ENCODE measurements around the gene BBOX1. TPM values are rescaled to one million over a fixed set of nuclear protein-coding genes. Genes with fewer than 3 reads are reported as not detected.

BBOX1 gene
- total RNA-seq, 1 donor from 2014 or later = not detected

DNA sequence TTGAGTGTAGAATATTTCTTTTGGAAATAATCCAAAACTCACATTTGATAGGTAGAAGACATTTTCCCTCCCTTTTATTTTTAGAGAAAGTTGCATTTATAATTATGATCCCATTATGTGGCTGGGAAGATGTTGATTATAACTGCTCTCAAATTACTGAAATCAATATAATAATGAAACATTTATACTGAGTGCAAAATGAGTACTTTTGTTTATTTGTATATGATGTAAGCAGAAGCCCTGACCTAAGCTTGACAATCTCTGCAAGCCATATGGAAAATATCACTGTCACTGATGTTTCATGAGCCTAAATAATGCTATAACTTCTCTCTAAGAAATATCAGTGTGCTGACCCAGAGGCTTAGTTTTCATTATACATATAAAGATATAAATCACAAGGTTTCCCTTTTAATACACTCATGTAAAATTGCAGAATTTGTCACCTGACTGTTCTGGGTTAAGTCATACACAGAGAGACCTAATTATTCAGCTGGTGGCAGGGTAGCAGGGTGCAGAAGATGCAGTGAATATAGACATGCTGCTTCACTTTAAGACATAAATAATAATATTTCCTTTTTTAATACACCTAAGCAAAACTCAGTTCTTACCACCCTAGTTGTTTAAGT is 99.2 kb downstream of the BBOX1 start:
- no peaks in the 10 kb centered on the region for H3K4me1 Mint-ChIP-seq (ENCODE audit: unreplicated experiment)
- H3K9me3 Mint-ChIP-seq (ENCODE audit: unreplicated experiment) = no peaks in the 10 kb centered on the region
- no peaks in the 10 kb centered on the region for H3K27me3 Mint-ChIP-seq (ENCODE audit: unreplicated experiment)
- no peak for DNase-seq (ENCODE audit: low spot score)
- H3K36me3 Mint-ChIP-seq (ENCODE audit: low read depth, unreplicated experiment) = no peaks in the 10 kb centered on the region
- TF ChIP-seq, protein P1, sequence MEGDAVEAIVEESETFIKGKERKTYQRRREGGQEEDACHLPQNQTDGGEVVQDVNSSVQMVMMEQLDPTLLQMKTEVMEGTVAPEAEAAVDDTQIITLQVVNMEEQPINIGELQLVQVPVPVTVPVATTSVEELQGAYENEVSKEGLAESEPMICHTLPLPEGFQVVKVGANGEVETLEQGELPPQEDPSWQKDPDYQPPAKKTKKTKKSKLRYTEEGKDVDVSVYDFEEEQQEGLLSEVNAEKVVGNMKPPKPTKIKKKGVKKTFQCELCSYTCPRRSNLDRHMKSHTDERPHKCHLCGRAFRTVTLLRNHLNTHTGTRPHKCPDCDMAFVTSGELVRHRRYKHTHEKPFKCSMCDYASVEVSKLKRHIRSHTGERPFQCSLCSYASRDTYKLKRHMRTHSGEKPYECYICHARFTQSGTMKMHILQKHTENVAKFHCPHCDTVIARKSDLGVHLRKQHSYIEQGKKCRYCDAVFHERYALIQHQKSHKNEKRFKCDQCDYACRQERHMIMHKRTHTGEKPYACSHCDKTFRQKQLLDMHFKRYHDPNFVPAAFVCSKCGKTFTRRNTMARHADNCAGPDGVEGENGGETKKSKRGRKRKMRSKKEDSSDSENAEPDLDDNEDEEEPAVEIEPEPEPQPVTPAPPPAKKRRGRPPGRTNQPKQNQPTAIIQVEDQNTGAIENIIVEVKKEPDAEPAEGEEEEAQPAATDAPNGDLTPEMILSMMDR (IDR thresholded peaks at IDR 0.05; ENCODE audit: unreplicated experiment) = no peak
- H3K4me3 Mint-ChIP-seq (ENCODE audit: unreplicated experiment) = no peak overlapping the region
- H3K27ac Mint-ChIP-seq (ENCODE audit: unreplicated experiment) = no peak overlapping the region

DNA sequence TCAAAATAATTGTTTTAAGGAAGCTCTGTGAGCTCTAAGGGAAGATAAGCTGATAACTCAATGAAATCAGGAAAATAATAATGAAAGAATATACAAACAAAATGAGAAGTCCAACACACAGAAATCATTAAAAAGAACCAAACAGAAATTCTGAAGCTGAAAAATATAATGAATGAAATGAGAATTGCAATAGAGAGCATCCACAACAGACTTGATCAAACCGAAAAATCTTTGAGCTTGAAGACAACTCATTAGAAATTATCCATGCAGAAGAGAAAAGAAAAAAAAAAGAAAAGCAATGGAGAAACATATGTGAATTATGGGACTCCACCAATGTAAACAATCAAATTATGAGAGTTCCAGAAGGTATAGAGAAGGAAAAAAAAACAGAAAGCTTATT is 101.0 kb downstream of the BBOX1 start:
- Mint-ChIP-seq H3K27me3 (ENCODE audit: unreplicated experiment) (no peaks in the 10 kb centered on the region), H3K4me1 (ENCODE audit: unreplicated experiment) (no peaks in the 10 kb centered on the region), H3K9me3 (ENCODE audit: unreplicated experiment) (no peaks in the 10 kb centered on the region), H3K36me3 (ENCODE audit: low read depth, unreplicated experiment) (no peaks in the 10 kb centered on the region), H3K27ac (ENCODE audit: unreplicated experiment) (no peak overlapping the region), H3K4me3 (ENCODE audit: unreplicated experiment) (no peak overlapping the region)
- TF ChIP-seq, protein P1 (IDR thresholded peaks at IDR 0.05; ENCODE audit: unreplicated experiment) = no peak
- no peak for DNase-seq (ENCODE audit: low spot score)

DNA sequence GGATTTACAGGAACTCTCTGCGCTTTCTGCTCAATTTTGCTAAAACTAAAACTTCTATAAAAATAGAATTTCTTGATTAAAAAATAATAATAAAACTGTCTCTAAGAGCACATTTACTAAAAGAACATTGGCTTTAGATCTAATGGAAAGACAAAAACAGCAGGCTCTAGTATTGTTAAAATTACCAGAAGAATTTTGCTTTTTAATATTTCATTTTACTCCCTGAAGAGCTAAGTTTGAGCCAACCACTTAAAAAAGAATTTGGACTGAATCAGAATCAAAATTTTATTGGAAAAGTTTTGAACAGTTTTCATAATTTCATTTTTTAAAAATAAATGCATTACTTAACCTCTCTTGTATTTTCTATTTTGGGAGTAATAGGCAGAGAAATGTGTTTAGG is 107.3 kb downstream of the BBOX1 start:
- Mint-ChIP-seq H3K27me3 (ENCODE audit: unreplicated experiment) (no peaks in the 10 kb centered on the region), H3K4me3 (ENCODE audit: unreplicated experiment) (no peak overlapping the region), H3K9me3 (ENCODE audit: unreplicated experiment) (no peaks in the 10 kb centered on the region), H3K36me3 (ENCODE audit: low read depth, unreplicated experiment) (no peaks in the 10 kb centered on the region), H3K4me1 (ENCODE audit: unreplicated experiment) (no peaks in the 10 kb centered on the region), H3K27ac (ENCODE audit: unreplicated experiment) (no peak overlapping the region)
- TF ChIP-seq, protein P1 (IDR thresholded peaks at IDR 0.05; ENCODE audit: unreplicated experiment) = no peak
- DNase-seq (ENCODE audit: low spot score) = no peak

DNA sequence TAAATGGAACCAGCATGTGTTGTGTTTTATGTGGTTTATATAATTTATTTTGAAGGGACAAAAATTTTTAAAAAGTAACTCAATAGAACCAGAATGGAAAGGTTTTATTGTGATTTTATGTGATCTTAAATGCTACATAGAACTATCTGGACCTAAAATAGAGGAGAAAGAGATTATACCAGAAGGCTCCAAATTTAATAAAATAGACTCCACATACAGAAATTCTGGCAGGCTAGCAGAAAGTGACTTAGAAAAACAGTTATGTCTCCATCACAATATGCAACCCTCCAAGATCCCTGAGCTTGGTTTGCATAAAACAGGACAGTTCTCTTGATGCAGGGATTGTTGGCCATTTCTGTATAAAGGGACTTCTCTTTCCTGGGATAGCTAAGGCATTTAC is 107.9 kb downstream of the BBOX1 start:
- H3K9me3 Mint-ChIP-seq (ENCODE audit: unreplicated experiment) = no peaks in the 10 kb centered on the region
- H3K27me3 Mint-ChIP-seq (ENCODE audit: unreplicated experiment) = no peaks in the 10 kb centered on the region
- H3K4me3 Mint-ChIP-seq (ENCODE audit: unreplicated experiment) = no peak overlapping the region

DNA sequence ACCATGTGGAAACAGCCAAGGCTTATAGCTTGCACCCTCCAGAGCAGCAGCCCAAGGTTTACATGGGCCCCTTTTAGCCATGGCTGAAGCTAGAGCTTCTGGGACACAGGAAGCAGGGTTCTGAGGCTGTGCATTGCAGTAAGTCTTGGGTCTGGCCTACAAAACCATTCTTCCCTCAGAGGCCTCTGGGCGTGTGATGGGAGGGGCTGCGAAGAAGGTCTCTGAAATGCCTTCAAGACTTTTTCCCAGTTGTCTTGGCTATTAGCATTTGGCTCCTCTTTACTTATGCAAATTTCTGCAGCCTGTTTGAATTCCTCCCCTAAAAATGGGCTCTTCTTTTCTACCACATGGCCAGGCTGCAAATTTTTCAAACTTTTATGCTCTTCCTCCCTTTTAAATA is 109.5 kb downstream of the BBOX1 start:
- Mint-ChIP-seq H3K4me1 (ENCODE audit: unreplicated experiment) (no peaks in the 10 kb centered on the region), H3K4me3 (ENCODE audit: unreplicated experiment) (no peak overlapping the region), H3K27me3 (ENCODE audit: unreplicated experiment) (peaks cover 1% of the 10 kb centered on the region), H3K36me3 (ENCODE audit: low read depth, unreplicated experiment) (no peaks in the 10 kb centered on the region), H3K9me3 (ENCODE audit: unreplicated experiment) (no peaks in the 10 kb centered on the region), H3K27ac (ENCODE audit: unreplicated experiment) (no peak overlapping the region)
- TF ChIP-seq, protein P1 (IDR thresholded peaks at IDR 0.05; ENCODE audit: unreplicated experiment) = no peak
- DNase-seq (ENCODE audit: low spot score) = no peak

More for the DNA sequence above, 107.9 kb downstream of the BBOX1 start:
- Mint-ChIP-seq H3K27ac (ENCODE audit: unreplicated experiment) (no peak overlapping the region), H3K4me1 (ENCODE audit: unreplicated experiment) (no peaks in the 10 kb centered on the region), H3K36me3 (ENCODE audit: low read depth, unreplicated experiment) (no peaks in the 10 kb centered on the region)
- DNase-seq (ENCODE audit: low spot score) = no peak
- TF ChIP-seq, protein P1 (IDR thresholded peaks at IDR 0.05; ENCODE audit: unreplicated experiment) = no peak
